ENCODE data around the gene ZNF460.

- TF ChIP-seq CTCF (conservative IDR thresholded peaks at IDR 0.05; ENCODE audit: low read depth, low read length) (no peak), POLR2A (IDR thresholded peaks at IDR 0.05; ENCODE audit: low read depth, low read length) (no peak), ELK1 (IDR thresholded peaks at IDR 0.05; ENCODE audit: borderline replicate concordance, low read depth, low read length) (no peak), CEBPB (IDR thresholded peaks at IDR 0.05; ENCODE audit: low read depth, low read length) (no peak), NFE2L2 (IDR thresholded peaks at IDR 0.05; ENCODE audit: low read depth, low read length) (no peak), USF2 (IDR thresholded peaks at IDR 0.05; ENCODE audit: low read depth, low read length) (no peak), BHLHE40 (IDR thresholded peaks at IDR 0.05; ENCODE audit: low read depth, low read length) (no peak), RFX5 (IDR thresholded peaks at IDR 0.05; ENCODE audit: low read depth, low read length) (no peak), MAFK (IDR thresholded peaks at IDR 0.05; ENCODE audit: low read depth, low read length) (no peak), SMC3 (IDR thresholded peaks at IDR 0.05; ENCODE audit: low read depth, low read length) (no peak), MAZ (IDR thresholded peaks at IDR 0.05; ENCODE audit: borderline replicate concordance, low read depth, low read length) (no peak), RAD21 (IDR thresholded peaks at IDR 0.05; ENCODE audit: low read length) (no peak), MXI1 (IDR thresholded peaks at IDR 0.05; ENCODE audit: borderline replicate concordance, low read depth, low read length) (no peak), RCOR1 (IDR thresholded peaks at IDR 0.05; ENCODE audit: insufficient replicate concordance, low read length) (no peak)
Observed at GRCh38 chr19:57267291-57267690, 13.0 kb upstream of the ZNF460 start.

Data from IMR-90 (cell line).